ENCODE data around the gene LCN12.
A peak's percentile ranks its signal among the peaks of the same experiment; 100 is the strongest.

LCN12 gene

GRCh38 chr9:136985027-136985602, 33.0 kb downstream of the LCN12 start:
- no peak for TF ChIP-seq CTCF (IDR thresholded peaks at IDR 0.05; ENCODE audit: low read length, missing control alignments)
- H3K4me3 ChIP-seq (replicated peaks; ENCODE audit: low read depth, low read length) = no peak overlapping the region
- DNase-seq (ENCODE audit: low read depth) = no peak

- no peak for DNase-seq (ENCODE audit: low read depth)
- H3K4me3 ChIP-seq (replicated peaks; ENCODE audit: low read depth, low read length) = no peak overlapping the region
- no peak for TF ChIP-seq CTCF (IDR thresholded peaks at IDR 0.05; ENCODE audit: low read length, missing control alignments)
Observed at GRCh38 chr9:136985853-136986252, 33.8 kb downstream of the LCN12 start.

- no peak overlapping the region for H3K4me3 ChIP-seq (replicated peaks; ENCODE audit: low read depth, low read length)
- DNase-seq (ENCODE audit: low read depth) = no peak
- no peak for TF ChIP-seq CTCF (IDR thresholded peaks at IDR 0.05; ENCODE audit: low read length, missing control alignments)
Observed at GRCh38 chr9:136988872-136989271, 36.8 kb downstream of the LCN12 start.

- no peak for DNase-seq (ENCODE audit: low read depth)
- no peak for TF ChIP-seq CTCF (IDR thresholded peaks at IDR 0.05; ENCODE audit: low read length, missing control alignments)
- H3K4me3 ChIP-seq (replicated peaks; ENCODE audit: low read depth, low read length) = no peak overlapping the region
Observed at GRCh38 chr9:136990242-136990911, 38.3 kb downstream of the LCN12 start.

GRCh38 chr9:136991993-136992818, 40.1 kb downstream of the LCN12 start, which contains the start of gene PAXX:
Gene PAXX, plus strand, starts transcription at chr9:136992422. Its CDS starts 22 bp downstream, at chr9:136992444.
- H3K4me3 ChIP-seq (replicated peaks; ENCODE audit: low read depth, low read length) = peak within 1 kb of the TSS; percentile 69
- peak; percentile 88 for DNase-seq (ENCODE audit: low read depth)
- TF ChIP-seq CTCF (IDR thresholded peaks at IDR 0.05; ENCODE audit: low read length, missing control alignments) = no peak

GRCh38 chr9:136992819-136993369, 40.8 kb downstream of the LCN12 start:
- TF ChIP-seq CTCF (IDR thresholded peaks at IDR 0.05; ENCODE audit: low read length, missing control alignments) = no peak
- H3K4me3 ChIP-seq (replicated peaks; ENCODE audit: low read depth, low read length) = peak overlapping the region; percentile 69
- no peak for DNase-seq (ENCODE audit: low read depth)
